A673 (cell line): Measurements from ENCODE around the gene SMC3. TPM values are rescaled to one million over a fixed set of nuclear protein-coding genes. Genes with fewer than 3 reads are reported as not detected.
"Not testable (repeated sequence)": the region's sequence is repeated elsewhere in the genome, so short reads cannot be mapped to it uniquely, and the experiment has no call there.

Experiments used
- BruUV-seq: library from RNA; stranded (reverse); fragments of 400-500 nt; replicated peaks from 2 replicates; lab custom pipeline; 2021; lab: Mats Ljungman, UMichigan
- CTCF ChIA-PET: fragments of 300-600 bp; sonication (Branson Sonifier 250); formaldehyde crosslinking; loops from one replicate; lab custom pipeline; 2022; ENCODE audit warnings: antibody characterized with exemption; lab: Charles Lee
- POLR2A ChIA-PET: fragments of 300-600 bp; sonication (Branson Sonifier 250); formaldehyde crosslinking; loops from one replicate; lab custom pipeline; 2022; ENCODE audit warnings: antibody characterized with exemption; ENCODE audit not compliant: low non-redundant PET; lab: Charles Lee
- DNase-seq: peaks from one replicate; pipeline ENCODE4 v3.0.0-alpha.2; 2015; ENCODE audit warnings: low spot score
- H3K27ac ChIP-seq: fragments of 200-600 bp; sonication (generic); 2 replicates; pipeline ENCODE4 v1.5.1; 2016; ENCODE audit warnings: mixed run types, low read depth, mild to moderate bottlenecking, mixed read lengths, antibody characterized with exemption, low read length; ENCODE audit not compliant: poor library complexity, severe bottlenecking
- H3K27me3 ChIP-seq: fragments of 200-600 bp; sonication (generic); replicated peaks from 2 replicates; pipeline ENCODE4 v1.6.1; 2017; ENCODE audit warnings: mixed run types, low read depth, mild to moderate bottlenecking, mixed read lengths, antibody characterized with exemption, low read length; ENCODE audit not compliant: insufficient read depth, poor library complexity
- H3K36me3 ChIP-seq: fragments of 200-600 bp; sonication (generic); 2 replicates; pipeline ENCODE4 v1.6.1; 2016; ENCODE audit warnings: mixed run types, mild to moderate bottlenecking, mixed read lengths, antibody characterized with exemption, low read length; ENCODE audit not compliant: insufficient read depth, poor library complexity, severe bottlenecking
- H3K4me1 ChIP-seq: fragments of 200-600 bp; sonication (generic); 2 replicates; pipeline ENCODE4 v1.6.1; 2017; ENCODE audit warnings: mixed run types, mild to moderate bottlenecking, mixed read lengths, antibody characterized with exemption, low read length; ENCODE audit not compliant: insufficient read depth, poor library complexity, severe bottlenecking
- H3K4me3 ChIP-seq: fragments of 200-600 bp; sonication (generic); 2 replicates; pipeline ENCODE4 v1.5.1; 2016; ENCODE audit warnings: low read depth, mixed run types, mild to moderate bottlenecking, mixed read lengths, low read length; ENCODE audit not compliant: poor library complexity, severe bottlenecking
- H3K9me3 ChIP-seq: fragments of 200-600 bp; sonication (generic); 2 replicates; pipeline ENCODE4 v1.6.1; 2016; ENCODE audit warnings: mixed run types, low read depth, mild to moderate bottlenecking, mixed read lengths, antibody characterized with exemption, low read length; ENCODE audit not compliant: poor library complexity, severe bottlenecking
- EZH2 ChIP-seq: fragments of 200-600 bp; sonication (generic); IDR thresholded peaks from 2 replicates; pipeline ENCODE4 v1.6.1; 2017; ENCODE audit warnings: borderline replicate concordance, low read depth, mild to moderate bottlenecking, mixed read lengths, antibody characterized with exemption, low read length; ENCODE audit not compliant: poor library complexity, severe bottlenecking
- intact Hi-C: fragments of 100-400 bp; cut with micrococcal nuclease; formaldehyde crosslinking; loops from one replicate; pipeline ENCODE4 v1.10.0; 2022; ENCODE audit not compliant: unreplicated experiment
- total RNA-seq: library from RNA; stranded (reverse); gene quantifications from 2 replicates; pipeline ENCODE4 v1.2.3, GENCODE V29; 2021
- TF ChIP-seq, protein P1 (sequence below): fragments of 300-800, 200-600 bp; sonication (generic); conservative IDR thresholded peaks from 2 replicates; pipeline ENCODE4 v1.5.1; 2017; ENCODE audit warnings: low read depth, mild to moderate bottlenecking, antibody characterized with exemption, low read length, moderate library complexity, mixed read lengths

SMC3 gene
- total RNA-seq, 1 experiment from 2014 or later: 107 TPM

- POLR2A ChIA-PET: no interaction called here
- BruUV-seq: no TSS peak
- H3K27me3 ChIP-seq: no peaks in the 10 kb centered on the region
- peaks cover 15% of the 10 kb centered on the region for H3K4me1 ChIP-seq
- no peak overlapping the region for H3K27ac ChIP-seq
- CTCF ChIA-PET: no interaction called here
- H3K9me3 ChIP-seq: no peaks in the 10 kb centered on the region
- no peaks in the 10 kb centered on the region for H3K36me3 ChIP-seq
- peak; percentile 54 for DNase-seq
- intact Hi-C loops: no loop called here
- no peak for TF ChIP-seq EZH2
- TF ChIP-seq, protein P1, sequence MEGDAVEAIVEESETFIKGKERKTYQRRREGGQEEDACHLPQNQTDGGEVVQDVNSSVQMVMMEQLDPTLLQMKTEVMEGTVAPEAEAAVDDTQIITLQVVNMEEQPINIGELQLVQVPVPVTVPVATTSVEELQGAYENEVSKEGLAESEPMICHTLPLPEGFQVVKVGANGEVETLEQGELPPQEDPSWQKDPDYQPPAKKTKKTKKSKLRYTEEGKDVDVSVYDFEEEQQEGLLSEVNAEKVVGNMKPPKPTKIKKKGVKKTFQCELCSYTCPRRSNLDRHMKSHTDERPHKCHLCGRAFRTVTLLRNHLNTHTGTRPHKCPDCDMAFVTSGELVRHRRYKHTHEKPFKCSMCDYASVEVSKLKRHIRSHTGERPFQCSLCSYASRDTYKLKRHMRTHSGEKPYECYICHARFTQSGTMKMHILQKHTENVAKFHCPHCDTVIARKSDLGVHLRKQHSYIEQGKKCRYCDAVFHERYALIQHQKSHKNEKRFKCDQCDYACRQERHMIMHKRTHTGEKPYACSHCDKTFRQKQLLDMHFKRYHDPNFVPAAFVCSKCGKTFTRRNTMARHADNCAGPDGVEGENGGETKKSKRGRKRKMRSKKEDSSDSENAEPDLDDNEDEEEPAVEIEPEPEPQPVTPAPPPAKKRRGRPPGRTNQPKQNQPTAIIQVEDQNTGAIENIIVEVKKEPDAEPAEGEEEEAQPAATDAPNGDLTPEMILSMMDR: no peak
- H3K4me3 ChIP-seq: no peak overlapping the region
Observed at GRCh38 chr10:110636932-110637557, 69.5 kb downstream of the SMC3 start.

DNA sequence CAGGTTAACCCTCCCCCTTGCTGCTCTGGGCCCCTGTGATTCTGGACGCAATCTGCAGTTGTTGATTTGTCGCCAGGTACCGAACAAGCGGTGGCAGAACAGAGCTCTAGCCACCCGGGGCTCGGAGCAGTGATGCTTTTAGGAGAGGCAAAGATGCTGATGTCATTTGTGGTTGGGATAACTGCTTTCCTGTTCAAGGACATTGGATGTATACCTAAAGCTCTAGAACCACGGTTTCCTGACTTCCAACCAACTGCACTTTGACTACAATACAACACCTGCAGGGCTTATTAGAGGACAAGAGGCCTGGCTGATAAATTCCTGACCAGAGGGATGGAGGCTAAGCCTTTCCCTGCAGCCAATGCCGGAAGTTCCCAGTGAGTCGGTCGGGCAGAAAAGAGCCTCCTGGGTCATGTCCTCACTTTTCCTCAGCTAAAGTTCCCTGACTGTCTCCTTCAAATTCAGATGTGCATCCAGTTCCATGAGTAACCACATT is 70.1 kb downstream of the SMC3 start:
- H3K4me3 ChIP-seq: no peak overlapping the region
- intact Hi-C loops: no loop called here
- no peak overlapping the region for H3K27ac ChIP-seq
- peaks cover 15% of the 10 kb centered on the region for H3K4me1 ChIP-seq
- CTCF ChIA-PET: no interaction called here
- no TSS peak for BruUV-seq
- peaks cover under 1% of the 10 kb centered on the region for H3K27me3 ChIP-seq
- no peaks in the 10 kb centered on the region for H3K36me3 ChIP-seq
- POLR2A ChIA-PET: no interaction called here
- TF ChIP-seq, protein P1: no peak
- TF ChIP-seq EZH2: no peak
- no peaks in the 10 kb centered on the region for H3K9me3 ChIP-seq
- no peak for DNase-seq

DNA sequence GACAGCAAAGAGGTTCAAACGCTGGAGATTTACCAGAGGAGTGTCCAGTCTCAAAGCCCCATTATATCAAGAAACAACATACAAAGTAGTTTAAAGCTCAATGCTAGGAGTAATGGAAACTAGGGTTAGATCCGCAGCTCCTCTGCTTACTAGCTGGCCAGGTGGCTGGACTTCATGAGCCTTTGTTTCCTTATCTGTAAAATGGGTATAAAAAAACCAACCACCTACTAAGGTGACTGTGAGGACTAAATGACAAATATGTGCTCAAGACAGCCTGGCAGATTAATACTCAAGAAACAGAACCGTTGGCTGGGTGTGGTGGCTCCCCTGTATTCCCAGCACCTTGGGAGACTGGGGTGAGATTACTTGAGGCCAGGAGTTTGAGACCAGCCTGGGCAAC is 70.8 kb downstream of the SMC3 start:
- no peak overlapping the region for H3K27ac ChIP-seq
- intact Hi-C loops: no loop called here
- peaks cover 8% of the 10 kb centered on the region for H3K27me3 ChIP-seq
- no peaks in the 10 kb centered on the region for H3K9me3 ChIP-seq
- H3K4me3 ChIP-seq: no peak overlapping the region
- DNase-seq: no peak
- ChIA-PET POLR2A (no interaction called here), CTCF (no interaction called here)
- no TSS peak for BruUV-seq
- peaks cover 17% of the 10 kb centered on the region for H3K4me1 ChIP-seq
- H3K36me3 ChIP-seq: no peaks in the 10 kb centered on the region
- TF ChIP-seq, protein P1: no peak
- TF ChIP-seq EZH2: no peak

- H3K9me3 ChIP-seq, CTCF ChIA-PET, DNase-seq, POLR2A ChIA-PET, BruUV-seq, intact Hi-C loops, H3K36me3 ChIP-seq, H3K4me3 ChIP-seq, H3K27ac ChIP-seq: not testable (repeated sequence)
- Histone ChIP-seq H3K4me1 (peaks cover 20% of the 10 kb centered on the region), H3K27me3 (peaks cover 13% of the 10 kb centered on the region)
Observed at GRCh38 chr10:110639046-110639445, 71.6 kb downstream of the SMC3 start.

DNA sequence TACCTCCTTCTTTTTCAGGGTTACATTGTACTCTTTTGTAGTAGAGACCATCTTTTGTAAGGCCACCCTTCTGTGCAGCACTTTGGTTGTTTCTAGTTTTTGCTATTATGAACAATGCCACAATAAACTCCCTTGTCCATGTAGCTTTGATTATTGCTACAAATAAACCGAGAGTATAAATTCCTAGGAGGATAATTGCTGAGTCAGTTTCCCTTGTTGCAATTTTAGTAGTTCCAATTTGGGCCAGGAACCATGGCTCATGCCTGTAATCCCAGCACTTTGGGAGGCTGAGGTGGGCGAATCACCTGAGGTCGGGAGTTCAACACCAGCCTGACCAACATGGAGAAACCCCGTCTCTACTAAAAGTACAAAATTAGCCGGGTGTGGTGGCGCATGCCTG is 72.4 kb downstream of the SMC3 start:
- H3K4me3 ChIP-seq, intact Hi-C loops, H3K27ac ChIP-seq, POLR2A ChIA-PET, H3K9me3 ChIP-seq, CTCF ChIA-PET, H3K36me3 ChIP-seq, BruUV-seq, DNase-seq: not testable (repeated sequence)
- Histone ChIP-seq H3K4me1 (peaks cover 16% of the 10 kb centered on the region), H3K27me3 (peaks cover 13% of the 10 kb centered on the region)
